DND-41 (cell line): ENCODE results near the gene SOCS4.

Experiments
- CTCF ChIP-seq: IDR thresholded peaks from 2 replicates; pipeline ENCODE4 v1.5.1; 2012; ENCODE audit warnings: borderline replicate concordance, low read length, moderate library complexity, mild to moderate bottlenecking; ENCODE audit not compliant: poor library complexity, severe bottlenecking; ENCODE audit errors: extremely low read depth
- EZH2 ChIP-seq: IDR thresholded peaks from 3 replicates; pipeline ENCODE4 v1.6.1; 2012; ENCODE audit warnings: borderline replicate concordance, low read depth, mild to moderate bottlenecking, moderate library complexity, low read length, inconsistent platforms; ENCODE audit not compliant: severe bottlenecking

GRCh38 chr14:55070981-55071411 is 44.0 kb downstream of the SOCS4 start:
- TF ChIP-seq EZH2 (no peak), CTCF (no peak)
